DOHH2 (cell line): Measurements from ENCODE around the gene CFAP46.
"Not testable (repeated sequence)": the region's sequence is repeated elsewhere in the genome, so short reads cannot be mapped to it uniquely, and the experiment has no call there.

Source experiments
- H3F3A ChIP-seq: fragments of 200-600 bp; sonication (generic), shearing (Covaris generic); 2 replicates; pipeline ENCODE4 v1.6.0; 2016; ENCODE audit warnings: antibody characterized with exemption, mild to moderate bottlenecking; ENCODE audit not compliant: control insufficient read depth, insufficient read depth
- H3K27ac ChIP-seq: fragments of 200-600 bp; sonication (generic); 2 replicates; pipeline ENCODE4 v1.5.1; 2014; ENCODE audit warnings: low read depth, mild to moderate bottlenecking, low read length, moderate library complexity
- H3K27me3 ChIP-seq: fragments of 200-600 bp; sonication (generic); 2 replicates; pipeline ENCODE4 v1.6.1; 2014; ENCODE audit warnings: mild to moderate bottlenecking, low read length, mixed read lengths; ENCODE audit not compliant: control insufficient read depth
- H3K36me3 ChIP-seq: fragments of 200-600 bp; sonication (generic); 2 replicates; pipeline ENCODE4 v1.6.1; 2014; ENCODE audit warnings: mild to moderate bottlenecking, low read length, moderate library complexity, mixed read lengths; ENCODE audit not compliant: control insufficient read depth
- H3K4me1 ChIP-seq: fragments of 200-600 bp; sonication (generic); 2 replicates; pipeline ENCODE4 v1.6.1; 2014; ENCODE audit warnings: mild to moderate bottlenecking, low read length, mixed read lengths; ENCODE audit not compliant: control insufficient read depth
- H3K4me2 ChIP-seq: fragments of 200-600 bp; sonication (generic); 2 replicates; pipeline ENCODE4 v1.6.0; 2014; ENCODE audit warnings: mild to moderate bottlenecking, low read length, moderate library complexity
- H3K4me3 ChIP-seq: fragments of 200-600 bp; sonication (generic); 2 replicates; pipeline ENCODE4 v1.5.1; 2014; ENCODE audit warnings: mild to moderate bottlenecking, low read length, mixed read lengths
- H3K79me2 ChIP-seq: fragments of 200-600 bp; sonication (generic); 2 replicates; pipeline ENCODE4 v1.6.1; 2014; ENCODE audit warnings: mild to moderate bottlenecking, low read length, mixed read lengths; ENCODE audit not compliant: control insufficient read depth
- H3K9me2 ChIP-seq: fragments of 200-600 bp; sonication (generic); replicated peaks from 2 replicates; pipeline ENCODE4 v1.6.1; 2014; ENCODE audit warnings: mild to moderate bottlenecking, low read length, mixed read lengths; ENCODE audit not compliant: control insufficient read depth
- H3K9me3 ChIP-seq: fragments of 200-600 bp; sonication (generic); 2 replicates; pipeline ENCODE4 v1.6.1; 2014; ENCODE audit warnings: antibody characterized with exemption, low read length, mixed read lengths; ENCODE audit not compliant: control insufficient read depth, insufficient read depth
- H4K20me1 ChIP-seq: fragments of 200-600 bp; sonication (generic); 2 replicates; pipeline ENCODE4 v1.6.0; 2014; ENCODE audit warnings: low read depth, mild to moderate bottlenecking, antibody characterized with exemption, low read length, moderate library complexity; ENCODE audit not compliant: control insufficient read depth, insufficient read depth
- EZH2phosphoT487 ChIP-seq: fragments of 200-600 bp; sonication (generic); IDR thresholded peaks from 2 replicates; pipeline ENCODE4 v1.6.1; 2017; ENCODE audit warnings: borderline replicate concordance, mild to moderate bottlenecking, antibody characterized with exemption, low read length, moderate library complexity, mixed read lengths
- TF ChIP-seq, protein P1 (sequence below): fragments of 200-600 bp; sonication (generic); IDR thresholded peaks from one replicate; pipeline ENCODE4 v1.5.1; 2014; ENCODE audit warnings: antibody characterized with exemption, mild to moderate bottlenecking, low read depth, low read length; ENCODE audit not compliant: poor library complexity, severe bottlenecking

CFAP46 gene

DNA sequence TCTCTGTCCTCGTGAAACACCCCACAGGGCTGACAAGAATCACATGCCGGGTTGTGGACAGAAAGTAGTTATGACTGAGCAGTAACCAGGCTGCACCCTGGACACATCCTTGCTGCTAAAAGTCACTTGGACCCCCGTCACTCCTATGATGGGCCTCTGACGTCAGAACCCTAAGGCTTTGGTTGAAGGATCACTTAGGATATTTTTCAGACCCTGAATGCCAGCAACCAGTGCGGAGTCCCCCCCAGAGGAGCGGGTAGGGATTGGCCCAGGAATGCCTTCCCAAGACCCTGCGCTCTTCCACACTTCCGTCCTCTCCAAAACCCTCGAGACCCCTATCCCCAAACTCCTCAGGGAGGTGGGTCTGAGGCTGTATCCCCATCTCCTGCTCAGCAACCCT is 52.1 kb downstream of the CFAP46 start:
- H3K36me3 ChIP-seq, result no peaks in the 10 kb centered on the region
- H3K79me2 ChIP-seq, result no peaks in the 10 kb centered on the region
- TF ChIP-seq, protein P1, sequence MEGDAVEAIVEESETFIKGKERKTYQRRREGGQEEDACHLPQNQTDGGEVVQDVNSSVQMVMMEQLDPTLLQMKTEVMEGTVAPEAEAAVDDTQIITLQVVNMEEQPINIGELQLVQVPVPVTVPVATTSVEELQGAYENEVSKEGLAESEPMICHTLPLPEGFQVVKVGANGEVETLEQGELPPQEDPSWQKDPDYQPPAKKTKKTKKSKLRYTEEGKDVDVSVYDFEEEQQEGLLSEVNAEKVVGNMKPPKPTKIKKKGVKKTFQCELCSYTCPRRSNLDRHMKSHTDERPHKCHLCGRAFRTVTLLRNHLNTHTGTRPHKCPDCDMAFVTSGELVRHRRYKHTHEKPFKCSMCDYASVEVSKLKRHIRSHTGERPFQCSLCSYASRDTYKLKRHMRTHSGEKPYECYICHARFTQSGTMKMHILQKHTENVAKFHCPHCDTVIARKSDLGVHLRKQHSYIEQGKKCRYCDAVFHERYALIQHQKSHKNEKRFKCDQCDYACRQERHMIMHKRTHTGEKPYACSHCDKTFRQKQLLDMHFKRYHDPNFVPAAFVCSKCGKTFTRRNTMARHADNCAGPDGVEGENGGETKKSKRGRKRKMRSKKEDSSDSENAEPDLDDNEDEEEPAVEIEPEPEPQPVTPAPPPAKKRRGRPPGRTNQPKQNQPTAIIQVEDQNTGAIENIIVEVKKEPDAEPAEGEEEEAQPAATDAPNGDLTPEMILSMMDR, result no peak
- no peak for TF ChIP-seq EZH2phosphoT487
- H3K4me3 ChIP-seq, result no peak overlapping the region
- H3K4me1 ChIP-seq, result no peaks in the 10 kb centered on the region
- H3K27ac ChIP-seq, result no peak overlapping the region
- H3K9me2 ChIP-seq, result no peaks in the 10 kb centered on the region
- no peaks in the 10 kb centered on the region; the same call in 1 of the 2 replicates for H3K9me3 ChIP-seq
- no peaks in the 10 kb centered on the region for H4K20me1 ChIP-seq
- H3K4me2 ChIP-seq, result no peak overlapping the region
- no peaks in the 10 kb centered on the region for H3K27me3 ChIP-seq
- no peaks in the 10 kb centered on the region for H3F3A ChIP-seq

DNA sequence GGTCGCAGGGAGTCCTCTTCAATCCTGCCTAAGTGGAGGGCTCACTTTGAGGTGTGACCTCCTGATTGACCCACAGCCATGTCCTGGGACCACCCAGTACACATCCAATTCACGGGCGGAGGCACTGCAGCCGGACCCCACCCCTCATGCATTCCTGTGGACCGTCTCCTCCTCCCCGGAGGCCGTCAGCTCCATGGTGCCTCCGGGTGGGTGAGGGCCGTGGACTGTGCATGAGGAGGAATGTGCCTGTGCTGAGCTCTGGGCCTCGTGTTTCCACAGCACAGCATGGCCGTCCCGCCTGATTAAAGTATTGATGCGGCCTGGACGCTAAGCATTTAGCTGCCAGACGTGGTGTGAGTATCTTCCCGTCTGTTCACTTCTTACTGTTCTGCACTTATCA is 52.8 kb downstream of the CFAP46 start:
- TF ChIP-seq EZH2phosphoT487, result no peak
- TF ChIP-seq, protein P1, result no peak
- Histone ChIP-seq H3F3A (no peaks in the 10 kb centered on the region), H3K4me2 (no peak overlapping the region), H3K79me2 (no peaks in the 10 kb centered on the region), H4K20me1 (no peaks in the 10 kb centered on the region), H3K27ac (no peak overlapping the region), H3K27me3 (no peaks in the 10 kb centered on the region), H3K9me2 (no peaks in the 10 kb centered on the region), H3K36me3 (no peaks in the 10 kb centered on the region), H3K4me3 (no peak overlapping the region), H3K4me1 (no peaks in the 10 kb centered on the region), H3K9me3 (no peaks in the 10 kb centered on the region; the same call in 1 of the 2 replicates)

DNA sequence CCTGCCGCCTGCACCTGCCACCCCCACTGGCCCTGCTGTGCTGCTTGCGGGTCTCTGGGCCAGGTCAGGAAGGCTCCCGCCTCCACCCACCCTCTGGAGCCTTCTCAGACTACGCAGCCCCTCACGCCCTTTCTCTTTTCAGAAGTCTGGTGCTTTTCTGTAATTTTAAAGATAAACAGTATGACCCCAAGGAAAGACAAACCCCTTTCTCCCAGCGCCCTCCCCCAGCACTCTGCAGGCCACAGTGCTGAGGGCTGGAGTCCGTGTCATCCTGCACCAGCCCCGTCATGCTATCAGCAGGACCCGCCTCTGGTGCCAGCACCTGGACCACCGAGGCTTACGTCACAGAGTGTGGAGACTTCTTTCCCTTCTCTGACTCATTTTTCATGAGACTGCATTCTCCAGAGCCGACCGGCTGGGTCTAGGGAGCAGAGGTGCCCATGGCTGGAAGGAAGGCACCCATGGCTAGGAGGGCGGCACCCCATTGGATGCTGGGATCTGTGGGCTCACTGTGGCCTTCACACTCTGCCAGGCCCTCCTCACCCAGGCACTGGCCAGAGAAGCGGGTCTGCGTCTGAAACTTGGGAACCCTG is 53.4 kb downstream of the CFAP46 start:
- H3F3A ChIP-seq, result no peaks in the 10 kb centered on the region
- H4K20me1 ChIP-seq, result no peaks in the 10 kb centered on the region
- no peaks in the 10 kb centered on the region for H3K79me2 ChIP-seq
- H3K9me3 ChIP-seq, result no peaks in the 10 kb centered on the region; the same call in 1 of the 2 replicates
- H3K9me2 ChIP-seq, result no peaks in the 10 kb centered on the region
- no peak overlapping the region for H3K27ac ChIP-seq
- no peaks in the 10 kb centered on the region for H3K4me1 ChIP-seq
- TF ChIP-seq, protein P1, result no peak
- TF ChIP-seq EZH2phosphoT487, result no peak
- H3K4me3 ChIP-seq, result no peak overlapping the region
- H3K27me3 ChIP-seq, result no peaks in the 10 kb centered on the region
- H3K4me2 ChIP-seq, result no peak overlapping the region
- H3K36me3 ChIP-seq, result no peaks in the 10 kb centered on the region

DNA sequence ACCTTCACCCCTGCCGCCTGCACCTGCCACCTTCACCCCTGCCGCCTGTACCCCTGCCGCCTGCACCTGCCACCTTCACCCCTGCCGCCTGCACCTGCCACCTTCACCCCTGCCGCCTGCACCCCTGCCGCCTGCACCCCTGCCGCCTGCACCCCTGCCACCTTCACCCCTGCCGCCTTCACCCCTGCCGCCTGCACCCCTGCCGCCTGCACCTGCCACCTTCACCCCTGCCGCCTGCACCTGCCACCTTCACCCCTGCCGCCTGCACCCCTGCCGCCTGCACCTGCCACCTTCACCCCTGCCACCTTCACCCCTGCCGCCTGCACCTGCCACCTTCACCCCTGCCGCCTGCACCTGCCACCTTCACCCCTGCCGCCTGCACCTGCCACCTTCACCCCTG is 53.9 kb downstream of the CFAP46 start:
- not testable (repeated sequence) for H3K4me3 ChIP-seq, H3K9me3 ChIP-seq, H3K27me3 ChIP-seq, H3K4me1 ChIP-seq, H4K20me1 ChIP-seq, H3K4me2 ChIP-seq, H3F3A ChIP-seq, H3K27ac ChIP-seq, H3K9me2 ChIP-seq, H3K36me3 ChIP-seq, H3K79me2 ChIP-seq
